ENCODE data around the gene PAX7.
"Not testable (repeated sequence)": the region's sequence is repeated elsewhere in the genome, so short reads cannot be mapped to it uniquely, and the experiment has no call there.

Gene PAX7

DNA sequence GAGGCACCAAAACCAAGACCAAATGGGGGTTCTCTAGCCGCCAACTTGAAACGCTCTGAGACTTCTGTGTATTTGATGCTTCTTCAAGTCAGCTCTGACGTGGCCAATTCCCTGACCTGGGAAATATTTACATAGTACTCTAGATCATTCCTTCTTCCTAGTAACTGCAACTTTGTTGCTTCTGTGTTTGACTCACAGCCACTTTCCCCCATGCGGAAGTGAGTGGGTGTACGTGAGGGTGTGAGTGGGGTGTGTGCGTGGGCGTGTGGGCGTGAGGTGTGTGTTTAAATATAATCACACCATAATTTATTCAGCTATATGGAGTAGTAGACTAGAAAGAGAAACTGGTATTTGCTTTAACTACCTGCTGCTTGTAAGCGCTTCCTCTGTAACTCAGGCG, 117.8 kb downstream of the PAX7 start:
- no peak overlapping the region for H3K4me3 ChIP-seq (ENCODE audit: low read depth, low read length)
- H3K27me3 ChIP-seq (ENCODE audit: control insufficient read depth, insufficient read depth, low read length), result peaks cover 46% of the 10 kb centered on the region
- no peak overlapping the region for H3K27ac ChIP-seq (ENCODE audit: low read depth, low read length)
- H3K9ac ChIP-seq (ENCODE audit: low read length), result no peak overlapping the region
- H3K4me1 ChIP-seq (ENCODE audit: control insufficient read depth, insufficient read depth, low read length), result no peaks in the 10 kb centered on the region
- H3K9me3 ChIP-seq (ENCODE audit: control insufficient read depth, insufficient read depth, low read depth, low read length), result peaks cover 8% of the 10 kb centered on the region
- no peaks in the 10 kb centered on the region for H3K36me3 ChIP-seq (ENCODE audit: control insufficient read depth, insufficient read depth, low read length)

DNA sequence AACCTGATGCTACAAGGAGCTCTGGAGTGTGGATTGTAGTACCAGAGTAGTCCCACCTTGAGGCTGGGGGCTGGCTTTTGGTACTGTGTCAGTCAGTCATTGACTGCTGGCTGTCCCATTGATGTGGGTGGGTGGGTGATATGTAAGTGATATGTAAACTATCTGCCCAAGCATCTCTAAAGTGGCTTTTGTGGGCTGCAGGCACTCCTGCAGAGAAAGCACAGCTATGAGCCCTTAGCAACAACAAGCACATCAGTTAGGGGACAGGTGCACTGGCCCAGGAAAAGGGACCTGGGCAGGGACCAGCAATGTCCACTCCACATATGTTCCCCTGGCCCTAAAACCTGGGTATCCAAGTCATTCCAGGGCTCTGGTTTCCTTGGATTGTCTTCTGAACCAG, 118.9 kb downstream of the PAX7 start:
- Histone ChIP-seq H3K9me3 (ENCODE audit: control insufficient read depth, insufficient read depth, low read depth, low read length) (peaks cover 10% of the 10 kb centered on the region), H3K36me3 (ENCODE audit: control insufficient read depth, insufficient read depth, low read length) (no peaks in the 10 kb centered on the region), H3K27ac (ENCODE audit: low read depth, low read length) (no peak overlapping the region), H3K9ac (ENCODE audit: low read length) (no peak overlapping the region), H3K4me1 (ENCODE audit: control insufficient read depth, insufficient read depth, low read length) (no peaks in the 10 kb centered on the region), H3K4me3 (ENCODE audit: low read depth, low read length) (no peak overlapping the region), H3K27me3 (ENCODE audit: control insufficient read depth, insufficient read depth, low read length) (peaks cover 49% of the 10 kb centered on the region)

GRCh38 chr1:18750600-18750999, 120.0 kb downstream of the PAX7 start:
- H3K4me3 ChIP-seq (ENCODE audit: low read depth, low read length), result no peak overlapping the region
- peaks cover 49% of the 10 kb centered on the region for H3K27me3 ChIP-seq (ENCODE audit: control insufficient read depth, insufficient read depth, low read length)
- H3K27ac ChIP-seq (ENCODE audit: low read depth, low read length), result no peak overlapping the region
- H3K9ac ChIP-seq (ENCODE audit: low read length), result no peak overlapping the region
- H3K9me3 ChIP-seq (ENCODE audit: control insufficient read depth, insufficient read depth, low read depth, low read length), result peaks cover 13% of the 10 kb centered on the region
- no peaks in the 10 kb centered on the region for H3K4me1 ChIP-seq (ENCODE audit: control insufficient read depth, insufficient read depth, low read length)
- H3K36me3 ChIP-seq (ENCODE audit: control insufficient read depth, insufficient read depth, low read length), result no peaks in the 10 kb centered on the region

- no peak overlapping the region for H3K9ac ChIP-seq (ENCODE audit: low read length)
- H3K27me3 ChIP-seq (ENCODE audit: control insufficient read depth, insufficient read depth, low read length), result peaks cover 43% of the 10 kb centered on the region
- no peaks in the 10 kb centered on the region for H3K36me3 ChIP-seq (ENCODE audit: control insufficient read depth, insufficient read depth, low read length)
- H3K4me3 ChIP-seq (ENCODE audit: low read depth, low read length), result no peak overlapping the region
- H3K4me1 ChIP-seq (ENCODE audit: control insufficient read depth, insufficient read depth, low read length), result no peaks in the 10 kb centered on the region
- H3K27ac ChIP-seq (ENCODE audit: low read depth, low read length), result no peak overlapping the region
- peaks cover 13% of the 10 kb centered on the region for H3K9me3 ChIP-seq (ENCODE audit: control insufficient read depth, insufficient read depth, low read depth, low read length)
These were observed 120.8 kb downstream of the PAX7 start for GRCh38 chr1:18751425-18751824.

DNA sequence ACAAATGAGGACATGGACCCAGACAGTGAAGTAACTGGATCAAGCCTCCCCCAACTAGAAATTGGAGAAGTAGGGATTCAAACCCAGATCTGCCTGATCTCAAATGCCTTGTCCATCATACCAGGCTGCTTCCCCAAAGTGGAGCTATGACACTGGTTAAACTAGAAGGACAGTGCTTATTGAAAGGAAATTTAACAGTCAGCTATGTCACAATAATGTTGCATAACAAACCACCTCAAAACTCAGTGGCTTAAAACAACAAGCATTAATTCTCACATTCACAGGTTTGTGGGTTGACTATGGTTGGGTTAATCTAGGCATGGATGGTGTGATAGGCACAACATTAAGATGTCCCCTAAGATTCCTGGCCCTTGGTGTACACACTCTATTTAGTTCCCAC, 121.8 kb downstream of the PAX7 start:
- Histone ChIP-seq H3K9ac (ENCODE audit: low read length) (no peak overlapping the region), H3K27me3 (ENCODE audit: control insufficient read depth, insufficient read depth, low read length) (peaks cover 39% of the 10 kb centered on the region), H3K4me1 (ENCODE audit: control insufficient read depth, insufficient read depth, low read length) (no peaks in the 10 kb centered on the region), H3K4me3 (ENCODE audit: low read depth, low read length) (no peak overlapping the region), H3K9me3 (ENCODE audit: control insufficient read depth, insufficient read depth, low read depth, low read length) (peaks cover 13% of the 10 kb centered on the region), H3K27ac (ENCODE audit: low read depth, low read length) (no peak overlapping the region), H3K36me3 (ENCODE audit: control insufficient read depth, insufficient read depth, low read length) (no peaks in the 10 kb centered on the region)

GRCh38 chr1:18760156-18760555, 129.5 kb downstream of the PAX7 start:
- Histone ChIP-seq H3K9me3 (ENCODE audit: control insufficient read depth, insufficient read depth, low read depth, low read length) (0 out of 2 replicates have a peak, but pooled peaks cover 3% of the 10 kb centered on the region), H3K27me3 (ENCODE audit: control insufficient read depth, insufficient read depth, low read length) (peaks cover 22% of the 10 kb centered on the region), H3K36me3 (ENCODE audit: control insufficient read depth, insufficient read depth, low read length) (no peaks in the 10 kb centered on the region), H3K9ac (ENCODE audit: low read length) (no peak overlapping the region), H3K4me3 (ENCODE audit: low read depth, low read length) (no peak overlapping the region), H3K27ac (ENCODE audit: low read depth, low read length) (no peak overlapping the region), H3K4me1 (ENCODE audit: control insufficient read depth, insufficient read depth, low read length) (no peaks in the 10 kb centered on the region)

GRCh38 chr1:18761948-18762840, 131.5 kb downstream of the PAX7 start:
- no peak overlapping the region for H3K9ac ChIP-seq (ENCODE audit: low read length)
- H3K27ac ChIP-seq (ENCODE audit: low read depth, low read length), result no peak overlapping the region
- H3K27me3 ChIP-seq (ENCODE audit: control insufficient read depth, insufficient read depth, low read length), result peaks cover 32% of the 10 kb centered on the region
- H3K9me3 ChIP-seq (ENCODE audit: control insufficient read depth, insufficient read depth, low read depth, low read length), result 0 out of 2 replicates have a peak, but pooled peaks cover 3% of the 10 kb centered on the region
- H3K36me3 ChIP-seq (ENCODE audit: control insufficient read depth, insufficient read depth, low read length), result no peaks in the 10 kb centered on the region
- no peaks in the 10 kb centered on the region for H3K4me1 ChIP-seq (ENCODE audit: control insufficient read depth, insufficient read depth, low read length)
- no peak overlapping the region for H3K4me3 ChIP-seq (ENCODE audit: low read depth, low read length)

DNA sequence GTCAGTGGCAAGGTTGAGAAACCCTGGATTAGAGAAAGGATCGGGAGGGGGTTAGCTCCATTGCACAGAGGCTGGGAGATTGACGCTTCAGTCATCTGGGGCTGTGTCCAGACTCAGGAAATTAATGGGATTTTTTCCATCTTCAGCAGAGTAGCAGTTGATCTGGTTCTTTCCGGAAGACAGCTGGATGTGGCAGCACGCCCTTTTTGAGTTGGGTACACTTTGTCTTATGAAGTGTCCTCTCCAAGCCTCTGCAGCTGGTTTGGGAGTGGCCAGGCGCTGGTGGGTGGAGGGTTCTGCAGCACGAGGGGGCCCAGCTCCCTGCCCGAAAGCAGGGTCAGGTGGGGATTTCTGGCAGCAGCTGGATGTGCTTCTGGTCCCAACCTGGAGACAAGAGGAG, 133.7 kb downstream of the PAX7 start:
- H3K4me1 ChIP-seq (ENCODE audit: control insufficient read depth, insufficient read depth, low read length), result no peaks in the 10 kb centered on the region
- H3K9ac ChIP-seq (ENCODE audit: low read length), result no peak overlapping the region
- 0 out of 2 replicates have a peak, but pooled peaks cover 3% of the 10 kb centered on the region for H3K9me3 ChIP-seq (ENCODE audit: control insufficient read depth, insufficient read depth, low read depth, low read length)
- no peak overlapping the region for H3K4me3 ChIP-seq (ENCODE audit: low read depth, low read length)
- H3K36me3 ChIP-seq (ENCODE audit: control insufficient read depth, insufficient read depth, low read length), result no peaks in the 10 kb centered on the region
- H3K27me3 ChIP-seq (ENCODE audit: control insufficient read depth, insufficient read depth, low read length), result peaks cover 30% of the 10 kb centered on the region
- no peak overlapping the region for H3K27ac ChIP-seq (ENCODE audit: low read depth, low read length)

DNA sequence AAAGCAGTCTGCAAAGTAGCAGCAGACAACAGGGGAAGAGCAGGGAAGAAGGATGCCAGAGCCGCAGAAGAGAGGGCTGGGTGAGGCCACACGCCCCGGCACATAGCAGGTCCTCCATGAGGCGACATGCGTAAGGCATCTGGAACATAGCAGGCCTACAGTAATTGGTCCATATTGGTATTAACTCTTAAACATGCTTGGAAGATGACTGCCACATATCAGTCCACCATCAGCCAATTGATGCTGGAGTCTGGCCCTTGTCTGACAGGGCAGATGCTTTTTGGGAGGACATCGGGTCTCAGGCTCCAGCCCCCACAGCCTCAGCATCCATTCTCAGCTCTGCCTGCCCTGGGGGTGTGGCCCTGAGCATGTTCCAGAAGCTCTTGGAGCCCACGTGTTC, 135.1 kb downstream of the PAX7 start:
- Histone ChIP-seq H3K9ac (ENCODE audit: low read length) (no peak overlapping the region), H3K36me3 (ENCODE audit: control insufficient read depth, insufficient read depth, low read length) (no peaks in the 10 kb centered on the region), H3K9me3 (ENCODE audit: control insufficient read depth, insufficient read depth, low read depth, low read length) (0 out of 2 replicates have a peak, but pooled peaks cover 3% of the 10 kb centered on the region), H3K4me1 (ENCODE audit: control insufficient read depth, insufficient read depth, low read length) (no peaks in the 10 kb centered on the region), H3K27me3 (ENCODE audit: control insufficient read depth, insufficient read depth, low read length) (peaks cover 41% of the 10 kb centered on the region), H3K4me3 (ENCODE audit: low read depth, low read length) (no peak overlapping the region), H3K27ac (ENCODE audit: low read depth, low read length) (no peak overlapping the region)

GRCh38 chr1:18766328-18766727, 135.7 kb downstream of the PAX7 start:
- no peak overlapping the region for H3K4me3 ChIP-seq (ENCODE audit: low read depth, low read length)
- H3K27ac ChIP-seq (ENCODE audit: low read depth, low read length), result no peak overlapping the region
- H3K4me1 ChIP-seq (ENCODE audit: control insufficient read depth, insufficient read depth, low read length), result no peaks in the 10 kb centered on the region
- H3K9me3 ChIP-seq (ENCODE audit: control insufficient read depth, insufficient read depth, low read depth, low read length), result 0 out of 2 replicates have a peak, but pooled peaks cover 3% of the 10 kb centered on the region
- H3K36me3 ChIP-seq (ENCODE audit: control insufficient read depth, insufficient read depth, low read length), result no peaks in the 10 kb centered on the region
- H3K9ac ChIP-seq (ENCODE audit: low read length), result no peak overlapping the region
- H3K27me3 ChIP-seq (ENCODE audit: control insufficient read depth, insufficient read depth, low read length), result peaks cover 41% of the 10 kb centered on the region

GRCh38 chr1:18767576-18767975, 136.9 kb downstream of the PAX7 start:
- H3K4me3 ChIP-seq (ENCODE audit: low read depth, low read length), result not testable (repeated sequence)
- H3K27me3 ChIP-seq (ENCODE audit: control insufficient read depth, insufficient read depth, low read length), result peaks cover 40% of the 10 kb centered on the region; the same call in 1 of the 2 replicates

More at GRCh38 chr1:18767576-18767975, 136.9 kb downstream of the PAX7 start:
- H3K36me3 ChIP-seq (ENCODE audit: control insufficient read depth, insufficient read depth, low read length); H3K9ac ChIP-seq (ENCODE audit: low read length); H3K9me3 ChIP-seq (ENCODE audit: control insufficient read depth, insufficient read depth, low read depth, low read length); H3K27ac ChIP-seq (ENCODE audit: low read depth, low read length); H3K4me1 ChIP-seq (ENCODE audit: control insufficient read depth, insufficient read depth, low read length): not testable (repeated sequence)

Data from HUES6 (cell line).